ENCODE measurements around the gene UNC13A. TPM values are rescaled to one million over a fixed set of nuclear protein-coding genes. Genes with fewer than 3 reads are reported as not detected.
A peak's percentile ranks its signal among the peaks of the same experiment; 100 is the strongest.
"Not testable (repeated sequence)": the region's sequence is repeated elsewhere in the genome, so short reads cannot be mapped to it uniquely, and the experiment has no call there.

UNC13A gene
- total RNA-seq, 1 donor from 2014 or later, result 0.13 TPM

- ATAC-seq, result no peak
- intact Hi-C loops (cut with DNase I), result no loop called here
- no peak for DNase-seq (ENCODE audit: low spot score)
Observed at GRCh38 chr19:17581211-17581874, 106.8 kb downstream of the UNC13A start.

DNA sequence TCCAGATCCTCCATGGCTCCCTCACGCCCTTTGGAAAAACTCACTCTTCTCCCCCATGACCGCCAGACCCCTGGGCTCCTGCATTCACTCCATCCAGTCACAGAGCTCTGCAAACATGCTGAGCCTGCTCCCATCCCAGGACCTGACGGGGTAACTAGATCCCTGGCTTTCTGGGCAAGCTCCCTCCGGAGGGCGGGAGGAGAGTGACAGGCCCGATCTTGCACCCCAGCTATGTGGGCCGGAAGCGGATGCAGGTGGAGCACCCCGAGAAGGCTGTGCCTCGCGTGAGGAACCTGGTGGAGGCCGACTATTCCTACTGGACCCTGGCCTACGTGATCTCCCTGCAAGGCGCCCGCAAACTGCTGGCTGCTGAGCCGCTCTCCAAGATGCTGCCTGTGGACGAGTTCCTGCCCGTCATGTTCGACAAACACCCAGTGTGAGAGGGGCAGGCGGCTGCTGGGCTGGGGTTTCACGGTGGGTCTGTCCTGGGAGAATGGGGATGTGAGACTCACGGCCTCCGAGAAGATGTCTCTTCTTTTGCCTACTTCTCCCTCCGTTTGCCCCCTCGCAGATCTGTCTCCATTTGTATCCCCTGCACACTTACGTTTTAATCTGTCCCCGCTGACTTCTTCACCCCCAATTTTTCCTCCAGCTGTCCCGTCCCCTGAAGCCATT, 107.5 kb downstream of the UNC13A start:
- intact Hi-C loops (cut with DNase I), result no loop called here
- ATAC-seq (no peak), DNase-seq (ENCODE audit: low spot score) (no peak)

DNA sequence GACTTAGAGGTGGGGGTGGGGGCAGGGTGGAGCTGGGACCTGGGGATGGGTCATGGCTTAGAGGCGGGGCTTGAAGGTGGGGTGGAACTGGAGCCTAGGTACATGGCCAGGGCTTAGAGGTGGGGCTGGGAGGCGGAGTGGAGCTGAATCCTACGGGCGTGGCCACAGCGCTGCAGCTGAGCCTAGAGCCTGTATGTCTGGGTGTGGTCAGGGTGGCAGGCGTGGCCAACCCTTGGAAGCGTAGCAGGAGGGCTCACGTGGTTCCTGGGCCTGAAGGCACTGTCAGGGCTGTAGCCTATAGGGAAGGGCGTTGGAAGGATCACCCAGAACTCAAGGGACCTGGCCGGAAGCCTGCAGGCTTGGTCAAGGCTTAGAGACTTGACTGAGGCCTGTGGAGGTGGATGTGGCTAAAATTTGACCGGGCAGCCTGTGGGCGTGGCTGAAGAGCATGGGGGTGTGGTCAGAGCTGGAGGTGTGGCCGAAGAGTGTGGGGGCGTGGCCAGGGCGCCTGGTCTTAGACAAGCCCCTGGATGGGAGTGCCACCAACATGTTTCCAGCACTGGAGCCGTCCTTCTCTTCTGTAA, 108.4 kb downstream of the UNC13A start:
- intact Hi-C loops (cut with DNase I), result loop anchor here (10.0 kb wide), 1 partner anchor 125 kb away; no protein-coding TSS in a partner anchor
- ATAC-seq, result peak; percentile 85
- DNase-seq (ENCODE audit: low spot score), result peak; percentile 85

GRCh38 chr19:17577457-17578097, 110.6 kb downstream of the UNC13A start:
- DNase-seq (ENCODE audit: low spot score), result no peak
- no peak for ATAC-seq
- intact Hi-C loops (cut with DNase I), result loop anchor here (10.0 kb wide), 1 partner anchor 123 kb away; no protein-coding TSS in a partner anchor

DNA sequence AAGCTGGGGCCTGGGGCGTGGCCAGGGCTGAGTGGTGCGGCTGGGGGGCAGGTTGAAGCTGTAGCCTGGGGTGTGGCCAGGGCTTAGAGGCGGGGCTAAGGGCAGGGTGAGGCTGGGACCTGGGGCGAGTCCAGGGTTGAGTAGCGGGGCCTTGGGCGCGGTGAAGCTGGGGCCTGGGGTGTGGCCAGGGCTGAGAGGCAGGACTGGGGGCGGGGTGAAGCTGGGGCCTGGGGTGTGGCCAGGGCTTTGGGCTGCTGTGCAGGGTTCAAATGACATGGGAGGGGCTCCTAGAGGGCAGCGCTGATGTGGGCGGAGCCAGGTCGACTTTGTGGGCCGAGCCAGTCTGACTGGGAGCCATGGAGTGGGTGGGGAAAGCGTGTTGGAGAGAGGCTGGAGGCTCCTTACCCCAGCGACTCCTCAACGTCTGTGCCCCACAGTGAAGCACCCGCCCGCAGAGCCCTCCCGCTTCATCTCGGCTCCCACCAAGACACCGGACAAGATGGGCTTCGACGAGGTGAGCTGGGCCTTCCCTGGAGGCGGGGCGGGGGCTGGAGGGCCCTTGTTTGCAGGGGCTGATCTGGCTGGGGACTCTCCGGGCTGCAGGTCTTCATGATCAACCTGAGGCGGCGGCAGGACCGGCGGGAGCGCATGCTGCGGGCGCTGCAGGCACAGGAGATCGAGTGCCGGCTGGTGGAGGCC, 111.2 kb downstream of the UNC13A start:
- intact Hi-C loops (cut with DNase I), result loop anchor here (10.0 kb wide), 1 partner anchor 122 kb away; no protein-coding TSS in a partner anchor
- ATAC-seq (peak; percentile 85), DNase-seq (ENCODE audit: low spot score) (peak; percentile 88)

DNA sequence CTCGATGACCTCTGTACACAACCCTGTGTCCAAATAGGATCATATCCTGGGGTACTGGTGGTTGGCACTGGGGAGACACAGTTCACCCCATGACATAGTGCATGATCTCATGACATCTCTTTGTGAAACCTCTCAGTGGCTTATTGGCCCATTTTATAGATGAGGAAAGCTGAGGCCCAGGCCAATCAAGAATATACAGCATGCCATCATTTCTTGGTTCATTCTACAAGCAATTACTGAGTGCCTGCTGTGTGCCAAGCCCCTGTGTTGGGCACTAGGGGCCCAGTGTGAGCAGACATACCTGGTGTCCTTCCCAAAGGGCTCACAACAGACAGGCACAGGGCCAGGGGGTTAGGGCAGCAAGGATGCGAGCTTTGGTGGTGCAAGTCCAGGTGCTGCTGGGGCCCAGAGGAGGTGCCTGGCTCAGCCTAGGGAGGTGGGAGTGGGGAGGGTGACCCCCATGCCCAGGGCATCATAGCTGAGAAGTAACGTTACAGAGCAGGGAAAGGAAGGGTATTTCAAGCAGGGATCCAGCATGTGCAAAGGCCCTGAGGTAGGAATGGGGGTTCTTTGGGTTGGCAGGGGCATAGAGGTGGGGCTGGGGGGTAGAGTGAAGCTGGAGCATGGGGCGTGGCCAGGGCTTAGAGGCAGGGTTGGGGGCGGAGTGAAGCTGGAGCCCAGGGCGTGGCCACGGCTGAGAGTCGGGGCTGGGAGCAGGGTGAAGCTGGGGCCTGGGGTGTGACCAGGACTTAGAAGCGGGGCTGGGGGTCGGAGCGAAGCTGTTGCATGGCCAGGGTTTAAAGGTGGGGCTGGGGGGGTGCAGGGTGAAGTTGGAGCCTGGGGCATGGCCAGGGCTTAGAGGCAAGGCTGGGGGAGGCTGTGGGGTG, 112.0 kb downstream of the UNC13A start:
- intact Hi-C loops (cut with DNase I), result loop anchor here (10.0 kb wide), 1 partner anchor 121 kb away; no protein-coding TSS in a partner anchor
- DNase-seq (ENCODE audit: low spot score) (peak; percentile 69), ATAC-seq (no peak)

GRCh38 chr19:17572638-17573037, 115.5 kb downstream of the UNC13A start:
- ATAC-seq, result no peak
- DNase-seq (ENCODE audit: low spot score), result no peak
- intact Hi-C loops (cut with DNase I), result loop anchor here (10.0 kb wide), 1 partner anchor 118 kb away; no protein-coding TSS in a partner anchor

GRCh38 chr19:17570791-17571190, 117.4 kb downstream of the UNC13A start:
- no peak for ATAC-seq
- no peak for DNase-seq (ENCODE audit: low spot score)
- intact Hi-C loops (cut with DNase I), result loop anchor here (10.0 kb wide), 1 partner anchor 116 kb away; no protein-coding TSS in a partner anchor

GRCh38 chr19:17570291-17570690, 117.9 kb downstream of the UNC13A start:
- not testable (repeated sequence) for ATAC-seq; DNase-seq (ENCODE audit: low spot score)
- intact Hi-C loops (cut with DNase I), result loop anchor here (10.0 kb wide), 1 partner anchor 115 kb away; no protein-coding TSS in a partner anchor

DNA sequence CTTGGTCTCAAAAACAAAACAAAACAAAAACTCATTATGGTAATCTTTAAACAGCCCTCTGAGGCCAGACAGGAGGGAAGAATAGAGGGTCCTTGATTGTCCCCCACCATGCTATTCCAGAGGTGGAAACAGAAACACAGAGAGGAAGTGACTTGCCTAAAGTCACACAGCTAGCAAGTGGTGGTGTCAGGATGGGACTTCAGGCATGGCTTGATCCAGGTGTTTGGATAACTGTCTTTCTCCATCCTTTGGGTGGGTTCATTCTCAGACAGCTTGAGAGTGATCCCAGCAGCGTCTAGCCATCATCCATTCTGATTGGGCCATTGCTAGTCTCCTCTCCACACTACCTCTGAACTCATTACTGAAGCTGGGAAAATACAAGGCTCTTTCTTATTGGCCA, 120.2 kb downstream of the UNC13A start:
- ATAC-seq (no peak), DNase-seq (ENCODE audit: low spot score) (no peak)
- intact Hi-C loops (cut with DNase I), result no loop called here

- ATAC-seq, result no peak
- no peak for DNase-seq (ENCODE audit: low spot score)
- intact Hi-C loops (cut with DNase I), result no loop called here
Observed at GRCh38 chr19:17565611-17566010, 122.5 kb downstream of the UNC13A start.

DNA sequence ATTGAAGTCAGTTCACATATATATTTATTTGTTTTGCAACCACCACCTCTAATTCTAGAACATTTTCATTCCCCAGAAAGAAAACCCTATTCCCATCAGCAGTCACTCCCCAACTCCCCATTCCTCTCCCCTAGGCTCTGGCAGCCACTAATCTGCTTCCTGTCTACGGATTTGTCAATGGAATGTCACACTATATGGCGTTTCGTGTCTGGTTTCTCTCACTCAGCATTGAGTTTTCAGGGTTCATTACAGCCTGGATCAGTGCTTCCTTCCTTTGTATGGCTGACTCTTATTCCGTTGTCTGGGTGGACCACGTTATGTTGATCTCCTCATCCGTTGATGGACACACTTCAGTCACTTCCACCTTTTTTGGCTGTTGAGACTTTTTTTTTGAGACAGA, 123.4 kb downstream of the UNC13A start:
- intact Hi-C loops (cut with DNase I), result no loop called here
- DNase-seq (ENCODE audit: low spot score) (no peak), ATAC-seq (no peak)

GRCh38 chr19:17562561-17562960, 125.6 kb downstream of the UNC13A start:
- ATAC-seq (no peak), DNase-seq (ENCODE audit: low spot score) (no peak)
- intact Hi-C loops (cut with DNase I), result no loop called here

DNA sequence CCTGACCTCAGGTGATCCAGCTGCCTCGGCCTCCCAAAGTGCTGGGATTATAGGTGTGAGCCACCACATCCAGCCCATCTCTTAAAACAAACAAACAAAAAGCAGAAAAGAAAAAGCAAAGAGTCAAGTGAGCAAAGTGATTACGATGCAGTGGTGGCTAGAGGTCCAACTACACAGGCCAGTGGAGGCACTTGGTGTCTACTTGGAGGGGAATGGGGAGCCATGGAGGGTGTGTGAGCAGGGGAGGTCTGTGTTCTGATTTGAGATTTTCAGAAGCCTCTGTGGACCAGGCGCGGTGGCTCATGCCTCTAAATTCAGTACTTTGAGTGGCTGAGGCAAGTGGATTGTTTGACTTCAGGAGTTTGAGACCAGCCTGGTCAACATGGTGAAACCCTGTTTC, 126.1 kb downstream of the UNC13A start:
- intact Hi-C loops (cut with DNase I), result no loop called here
- DNase-seq (ENCODE audit: low spot score) (no peak), ATAC-seq (no peak)

DNA sequence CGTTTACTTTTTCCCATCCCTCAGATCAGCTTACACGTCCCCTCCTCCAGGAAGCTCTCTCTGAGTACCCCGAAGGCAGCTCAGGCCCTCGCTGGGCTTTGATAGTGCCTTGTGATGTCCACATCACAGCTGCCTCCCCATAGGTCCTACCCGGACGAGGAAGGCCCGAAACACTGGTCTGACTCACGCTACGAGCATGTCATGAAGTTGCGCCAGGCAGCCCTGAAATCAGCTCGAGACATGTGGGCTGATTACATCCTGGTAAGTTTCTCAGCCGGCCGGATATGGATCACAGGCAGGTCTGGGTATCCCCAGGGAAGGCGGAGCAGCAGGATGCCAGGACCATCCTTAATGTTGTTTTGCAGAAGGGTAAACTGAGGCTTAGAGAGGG, 128.0 kb downstream of the UNC13A start:
- intact Hi-C loops (cut with DNase I), result no loop called here
- DNase-seq (ENCODE audit: low spot score) (no peak), ATAC-seq (no peak)

DNA sequence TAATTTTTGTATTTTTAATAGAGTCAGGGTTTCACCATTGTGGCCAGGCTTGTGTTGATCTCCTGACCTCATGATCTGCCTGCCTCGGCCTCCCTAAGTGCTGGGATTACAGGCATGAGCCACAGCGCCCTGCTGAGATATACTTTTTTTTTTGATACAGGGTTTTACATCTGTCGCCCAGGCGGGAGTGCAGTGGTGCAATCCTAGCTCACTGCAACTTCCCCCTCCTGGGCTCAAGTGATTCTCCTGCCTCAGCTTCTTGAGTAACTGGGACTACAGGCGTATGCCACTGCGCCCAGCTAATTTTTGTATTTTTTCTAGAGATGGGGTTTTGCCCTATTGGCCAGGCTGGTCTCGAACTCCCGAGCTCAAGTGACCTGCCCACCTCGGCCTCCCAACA, 130.7 kb downstream of the UNC13A start:
- DNase-seq (ENCODE audit: low spot score) (no peak), ATAC-seq (no peak)
- intact Hi-C loops (cut with DNase I), result no loop called here

DNA sequence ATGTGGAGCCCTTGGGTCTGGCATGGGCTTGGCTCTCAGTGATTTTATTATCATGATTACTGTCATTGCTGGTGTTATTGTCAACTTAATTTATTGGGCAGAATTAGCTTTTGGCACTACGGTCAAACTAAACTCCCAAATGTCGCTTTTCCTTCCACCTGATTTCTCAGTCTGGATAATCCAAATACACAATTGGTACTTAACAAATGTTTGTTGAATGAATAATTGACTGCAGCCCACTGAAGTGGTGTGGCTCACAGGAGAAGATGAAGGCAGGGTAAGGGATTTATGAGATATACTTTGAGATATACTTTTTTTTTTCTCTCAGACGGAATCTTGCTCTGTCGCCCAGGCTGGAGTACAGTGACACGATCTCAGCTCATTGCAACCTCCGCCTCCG, 131.2 kb downstream of the UNC13A start:
- DNase-seq (ENCODE audit: low spot score) (no peak), ATAC-seq (no peak)
- intact Hi-C loops (cut with DNase I), result no loop called here

Measured in sciatic nerve (tissue), 2 donors.